BJ (cell line): ENCODE results near the gene SEL1L. TPM values are rescaled to one million over a fixed set of nuclear protein-coding genes. Genes with fewer than 3 reads are reported as not detected.

Experiments
- CTCF ChIA-PET: fragments of 350-600 bp; formaldehyde crosslinking; extraction: SDS; loops from one replicate; lab custom pipeline; 2021; ENCODE audit warnings: antibody characterized with exemption, inconsistent platforms; lab: Yijun Ruan, JAX
- POLR2A ChIA-PET: fragments of 300-600 bp; sonication (Branson Sonifier 250); formaldehyde crosslinking; extraction: SDS; loops from one replicate; lab custom pipeline; 2021; ENCODE audit warnings: antibody characterized with exemption; lab: Charles Lee
- DNase-seq: peaks from one replicate; pipeline ENCODE4 v3.0.0-alpha.2; 2011; ENCODE audit warnings: low read depth
- H3K27me3 ChIP-seq: 2 replicates; pipeline ENCODE4 v1.6.0; 2011; ENCODE audit warnings: low read length; ENCODE audit not compliant: control insufficient read depth, insufficient read depth
- H3K36me3 ChIP-seq: 2 replicates; pipeline ENCODE4 v1.5.1; 2011; ENCODE audit warnings: low read length; ENCODE audit not compliant: control insufficient read depth, insufficient read depth
- H3K4me3 ChIP-seq: 2 replicates; pipeline ENCODE4 v1.5.1; 2011; ENCODE audit warnings: low read depth, mild to moderate bottlenecking, control low read depth, low read length
- polyA plus RNA-seq: library from polyadenylated mRNA; depleted of rRNA; stranded (reverse); fragments of >200 nt; gene quantifications from 2 replicates; pipeline ENCODE4 v1.2.3, GENCODE V29; 2011
- TF ChIP-seq, protein P1 (sequence below): IDR thresholded peaks from 2 replicates; pipeline ENCODE4 v1.5.1; 2011; ENCODE audit warnings: low read depth, mild to moderate bottlenecking, control low read depth, inconsistent platforms, low read length, moderate library complexity; ENCODE audit not compliant: insufficient read depth

Gene SEL1L
- polyA plus RNA-seq, 1 experiment, result 21.7 TPM

GRCh38 chr14:81436296-81437138 is 97.1 kb downstream of the SEL1L start:
- H3K36me3 ChIP-seq, result no peaks in the 10 kb centered on the region
- TF ChIP-seq, protein P1, sequence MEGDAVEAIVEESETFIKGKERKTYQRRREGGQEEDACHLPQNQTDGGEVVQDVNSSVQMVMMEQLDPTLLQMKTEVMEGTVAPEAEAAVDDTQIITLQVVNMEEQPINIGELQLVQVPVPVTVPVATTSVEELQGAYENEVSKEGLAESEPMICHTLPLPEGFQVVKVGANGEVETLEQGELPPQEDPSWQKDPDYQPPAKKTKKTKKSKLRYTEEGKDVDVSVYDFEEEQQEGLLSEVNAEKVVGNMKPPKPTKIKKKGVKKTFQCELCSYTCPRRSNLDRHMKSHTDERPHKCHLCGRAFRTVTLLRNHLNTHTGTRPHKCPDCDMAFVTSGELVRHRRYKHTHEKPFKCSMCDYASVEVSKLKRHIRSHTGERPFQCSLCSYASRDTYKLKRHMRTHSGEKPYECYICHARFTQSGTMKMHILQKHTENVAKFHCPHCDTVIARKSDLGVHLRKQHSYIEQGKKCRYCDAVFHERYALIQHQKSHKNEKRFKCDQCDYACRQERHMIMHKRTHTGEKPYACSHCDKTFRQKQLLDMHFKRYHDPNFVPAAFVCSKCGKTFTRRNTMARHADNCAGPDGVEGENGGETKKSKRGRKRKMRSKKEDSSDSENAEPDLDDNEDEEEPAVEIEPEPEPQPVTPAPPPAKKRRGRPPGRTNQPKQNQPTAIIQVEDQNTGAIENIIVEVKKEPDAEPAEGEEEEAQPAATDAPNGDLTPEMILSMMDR, result no peak
- ChIA-PET POLR2A (interaction anchor here (0.7 kb wide), 1 partner anchor 92 kb away, joined by 3 read pairs; no protein-coding TSS in a partner anchor), CTCF (interaction anchor here (1.0 kb wide), 1 partner anchor 10 kb away, joined by 3 read pairs; no protein-coding TSS in a partner anchor)
- peak overlapping the region; percentile 35 for H3K4me3 ChIP-seq
- peaks cover 32% of the 10 kb centered on the region for H3K27me3 ChIP-seq
- DNase-seq, result no peak

GRCh38 chr14:81435391-81436295 is 98.0 kb downstream of the SEL1L start:
- H3K4me3 ChIP-seq, result no peak overlapping the region
- peaks cover 32% of the 10 kb centered on the region for H3K27me3 ChIP-seq
- TF ChIP-seq, protein P1, result no peak
- DNase-seq, result no peak
- no peaks in the 10 kb centered on the region for H3K36me3 ChIP-seq
- CTCF ChIA-PET, result interaction anchor here (0.5 to 1.5 kb wide), 3 partner anchors 11 to 61 kb away, joined by 3 to 6 read pairs (median 4); no protein-coding TSS in a partner anchor
- POLR2A ChIA-PET, result interaction anchor here (0.5 to 0.7 kb wide), 2 partner anchors 34 to 92 kb away, joined by 3 read pairs; no protein-coding TSS in a partner anchor

DNA sequence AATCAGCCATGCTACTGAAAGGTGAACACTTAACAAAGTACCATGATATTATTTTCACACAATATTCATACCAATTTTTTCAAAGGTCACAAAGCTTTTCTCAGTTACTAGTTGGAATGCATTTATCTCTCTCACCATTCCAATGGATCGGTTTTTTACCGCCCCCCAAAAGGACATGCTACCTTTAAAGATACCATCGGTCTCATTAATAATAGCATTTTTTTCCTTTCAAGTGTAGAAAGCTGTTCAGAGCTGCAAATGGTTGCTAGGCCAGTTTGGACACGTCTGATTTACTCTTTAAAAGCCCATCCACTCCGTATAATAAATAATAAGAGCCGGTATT is 98.6 kb downstream of the SEL1L start:
- peaks cover 32% of the 10 kb centered on the region for H3K27me3 ChIP-seq
- no peak for DNase-seq
- POLR2A ChIA-PET, result interaction anchor here (0.5 kb wide), 1 partner anchor 33 kb away, joined by 3 read pairs; no protein-coding TSS in a partner anchor
- TF ChIP-seq, protein P1, result no peak
- CTCF ChIA-PET, result interaction anchor here (0.5 to 1.5 kb wide), 2 partner anchors 18 to 61 kb away, joined by 4 to 6 read pairs; no protein-coding TSS in a partner anchor
- no peaks in the 10 kb centered on the region for H3K36me3 ChIP-seq
- no peak overlapping the region for H3K4me3 ChIP-seq

DNA sequence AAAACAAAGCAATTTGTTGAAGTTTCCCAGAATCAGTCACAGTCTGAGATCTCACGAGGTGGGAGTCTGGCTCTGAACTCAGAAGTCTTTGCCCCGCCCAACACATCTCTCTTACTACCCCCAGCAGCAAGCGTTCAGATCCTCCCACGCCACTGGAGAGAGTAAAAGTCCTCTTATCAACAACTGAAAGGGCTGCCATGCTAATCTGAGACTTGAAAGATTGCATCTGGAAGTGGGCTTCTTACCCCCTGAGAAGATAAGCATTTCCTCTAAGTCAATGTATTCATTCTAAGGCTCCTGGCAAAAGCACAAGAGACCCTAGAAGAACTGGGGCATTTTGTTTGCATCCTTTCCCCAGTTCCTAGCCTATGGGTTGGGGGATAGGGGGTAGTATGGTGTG is 99.4 kb downstream of the SEL1L start:
- Histone ChIP-seq H3K4me3 (no peak overlapping the region), H3K36me3 (no peaks in the 10 kb centered on the region), H3K27me3 (peaks cover 32% of the 10 kb centered on the region)
- no peak for DNase-seq
- CTCF ChIA-PET, result interaction anchor here (0.7 to 1.5 kb wide), 3 partner anchors 11 to 161 kb away, joined by 3 to 6 read pairs (median 4); no protein-coding TSS in a partner anchor
- TF ChIP-seq, protein P1, result no peak
- POLR2A ChIA-PET, result no interaction called here
